OCI-LY7 (cell line): ENCODE results near the gene DIPK1C.

Source experiments
- CTCF ChIP-seq: fragments of 200-600 bp; sonication (generic); conservative IDR thresholded peaks from 2 replicates; pipeline ENCODE4 v1.5.1; 2014; ENCODE audit warnings: mild to moderate bottlenecking, antibody characterized with exemption, low read length, moderate library complexity, mixed read lengths
- EZH2phosphoT487 ChIP-seq: fragments of 200-600 bp; sonication (generic); IDR thresholded peaks from 2 replicates; pipeline ENCODE4 v1.6.1; 2018; ENCODE audit warnings: low read depth, borderline replicate concordance, mild to moderate bottlenecking, mixed run types, antibody characterized with exemption, low read length, moderate library complexity, mixed read lengths

DNA sequence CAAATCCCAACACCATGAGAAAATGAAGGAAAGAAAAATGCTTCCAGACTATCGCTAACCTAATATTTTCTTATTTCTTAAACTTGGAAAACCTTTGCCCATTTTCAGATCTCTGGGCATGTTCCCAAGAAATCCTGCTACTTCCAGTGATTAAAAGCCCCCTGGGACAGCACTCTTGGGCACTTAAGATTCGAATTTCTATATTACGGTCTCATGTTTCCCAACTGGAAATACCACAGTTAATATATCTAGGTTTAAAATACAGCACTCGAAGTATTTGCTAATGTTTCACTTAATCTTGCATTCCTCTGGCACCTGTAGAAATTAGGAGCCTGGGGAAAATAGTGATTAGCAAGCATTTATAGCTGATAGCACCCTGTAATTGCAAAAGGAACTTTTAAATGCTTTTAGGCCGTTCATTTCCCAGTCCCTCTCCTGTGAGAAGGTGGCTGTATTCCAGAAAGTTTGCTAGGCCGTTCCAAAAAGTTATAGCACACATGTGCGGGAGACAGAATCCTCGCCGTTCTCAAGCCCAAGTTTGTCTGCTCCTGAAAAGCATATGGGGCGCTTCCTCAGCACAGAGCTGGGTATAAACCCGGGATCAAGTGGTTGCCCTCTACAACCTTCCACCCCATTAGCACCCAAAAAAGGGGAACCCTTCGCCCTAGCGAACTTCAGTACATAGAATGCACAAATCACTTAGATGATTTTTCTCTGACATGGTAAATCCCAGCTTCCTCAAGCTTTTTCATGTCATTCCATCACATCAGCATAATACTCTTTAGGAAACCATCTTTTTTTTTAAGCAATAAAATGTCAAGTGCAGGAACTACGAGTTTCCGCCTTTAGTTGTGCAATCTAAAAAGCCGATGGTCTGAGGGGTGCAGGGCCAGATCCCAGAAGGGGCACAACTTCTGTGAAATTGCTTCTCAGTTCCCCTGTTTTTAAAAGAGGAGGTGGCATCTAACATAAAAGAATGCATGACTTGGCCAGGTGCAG lies 60.6 kb downstream of the DIPK1C start:
- no peak for TF ChIP-seq CTCF
- TF ChIP-seq EZH2phosphoT487, result no peak
